Measurements from ENCODE around the gene CST3.

CST3 gene

GRCh38 chr20:23605867-23606651 lies 31.7 kb downstream of the CST3 start, which contains the start of gene CST9:
Gene CST9 (minus strand): TSS chr20:23605917. CDS start chr20:23605864, 53 bp downstream.
- no peak for DNase-seq (ENCODE audit: extremely low read depth in 1 of 2, low read depth in 1 of 2)

DNA sequence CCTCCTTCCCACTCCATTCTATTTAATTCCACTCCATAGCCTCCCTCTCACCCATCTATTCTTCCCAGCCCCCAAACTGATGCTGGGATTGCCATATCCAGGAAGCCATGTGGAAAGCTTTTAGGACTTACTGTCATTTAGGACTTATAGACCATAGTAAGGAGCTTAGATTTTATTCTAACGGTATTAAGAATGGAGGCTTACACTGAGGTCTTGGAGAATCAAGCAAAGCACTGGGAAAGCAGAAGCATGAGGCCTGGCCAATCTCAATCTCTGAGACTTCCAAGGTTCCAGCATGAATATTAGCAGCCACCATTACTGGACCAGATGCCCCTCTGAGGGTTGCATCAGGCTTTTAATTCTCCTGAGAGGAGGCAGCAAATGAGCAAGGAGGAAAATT lies 33.4 kb downstream of the CST3 start:
- DNase-seq (ENCODE audit: extremely low read depth in 1 of 2, low read depth in 1 of 2): no peak

DNA sequence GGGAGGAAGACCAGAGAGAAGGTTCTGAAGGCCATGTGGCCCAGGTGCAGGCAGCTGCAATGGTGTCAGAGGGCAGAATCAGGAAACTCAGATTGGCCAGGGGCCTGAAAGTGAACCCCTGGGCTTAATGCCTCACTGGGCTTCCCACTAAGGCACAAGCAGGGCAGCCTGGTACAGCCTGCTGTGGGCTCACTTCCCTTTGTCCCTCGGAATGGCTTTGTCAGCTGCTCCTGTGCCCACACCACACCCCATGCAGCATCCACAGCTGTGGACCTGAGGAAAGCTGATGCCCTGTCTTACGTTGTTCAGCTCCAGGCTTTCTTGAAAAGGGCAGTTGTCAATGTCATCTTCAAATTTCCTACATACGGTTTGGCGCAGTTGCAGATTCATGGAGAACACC lies 34.4 kb downstream of the CST3 start:
- DNase-seq (ENCODE audit: extremely low read depth in 1 of 2, low read depth in 1 of 2): no peak

DNA sequence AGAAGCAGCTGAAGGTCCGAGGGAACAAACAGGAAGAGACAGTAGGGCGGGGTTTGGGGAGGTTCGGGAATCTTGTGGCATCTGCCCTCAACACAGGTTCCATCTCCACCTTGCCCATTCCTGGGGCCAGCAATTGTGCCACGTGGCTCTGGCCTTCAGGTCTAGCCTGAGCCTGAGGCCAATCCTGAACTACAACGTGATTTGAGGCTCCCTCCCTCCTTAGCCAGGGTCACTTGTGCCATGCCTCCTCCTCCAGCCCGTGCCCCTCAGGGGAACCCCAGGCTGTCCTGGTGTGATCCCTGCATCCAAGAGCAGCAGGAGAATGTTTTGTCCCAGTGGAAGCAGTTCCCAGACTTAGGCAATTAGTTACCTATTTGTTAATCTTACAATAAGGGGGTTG lies 35.1 kb downstream of the CST3 start:
- no peak for DNase-seq (ENCODE audit: extremely low read depth in 1 of 2, low read depth in 1 of 2)

GRCh38 chr20:23602241-23602640 lies 35.5 kb downstream of the CST3 start:
- no peak for DNase-seq (ENCODE audit: extremely low read depth in 1 of 2, low read depth in 1 of 2)

DNA sequence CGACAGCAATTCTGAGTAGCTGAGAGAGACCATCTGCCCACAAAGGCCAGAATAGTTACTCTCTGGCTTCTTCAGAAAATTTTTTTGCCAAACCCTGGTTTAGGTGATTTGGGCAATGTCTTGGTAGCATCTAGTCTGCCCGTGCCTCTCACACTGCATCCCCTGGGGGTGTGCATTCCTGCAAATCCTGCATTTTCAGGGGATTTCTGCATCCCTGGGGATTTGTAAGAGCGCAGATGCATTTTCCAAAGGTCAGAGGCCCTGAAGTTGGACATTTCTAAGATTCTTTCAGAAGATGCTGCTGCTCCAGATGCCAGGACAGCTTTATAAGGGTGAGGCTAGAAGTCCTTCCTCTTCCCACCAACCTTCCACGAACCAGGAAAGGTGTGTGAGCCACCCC lies 36.0 kb downstream of the CST3 start:
- DNase-seq (ENCODE audit: extremely low read depth in 1 of 2, low read depth in 1 of 2): no peak

DNA sequence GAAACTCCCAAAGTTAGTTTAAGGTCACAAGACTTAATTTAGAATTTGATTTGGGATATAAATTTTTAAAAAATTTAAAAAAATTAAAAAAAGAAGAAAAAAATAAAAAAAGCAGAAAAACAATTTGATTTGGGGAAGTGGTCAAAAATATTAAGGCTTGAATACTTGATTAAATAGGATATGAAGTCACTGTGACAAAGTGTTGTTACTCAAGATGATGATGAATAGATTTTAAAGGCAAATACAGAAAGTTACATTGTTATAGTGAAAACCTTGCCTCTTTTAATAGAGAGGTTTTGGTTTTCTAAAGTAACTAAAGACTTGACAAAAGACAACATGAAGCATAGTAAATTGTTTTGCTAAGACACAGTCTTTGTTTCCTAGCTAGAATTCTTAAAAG lies 39.3 kb downstream of the CST3 start:
- no peak for DNase-seq (ENCODE audit: extremely low read depth in 1 of 2, low read depth in 1 of 2)

- no peak for DNase-seq (ENCODE audit: extremely low read depth in 1 of 2, low read depth in 1 of 2)
These were observed 41.0 kb downstream of the CST3 start for GRCh38 chr20:23596579-23597250.

GRCh38 chr20:23595941-23596340 lies 41.8 kb downstream of the CST3 start:
- no peak for DNase-seq (ENCODE audit: extremely low read depth in 1 of 2, low read depth in 1 of 2)

GRCh38 chr20:23588434-23589403 lies 49.0 kb downstream of the CST3 start:
- no peak for DNase-seq (ENCODE audit: extremely low read depth in 1 of 2, low read depth in 1 of 2)

- DNase-seq (ENCODE audit: extremely low read depth in 1 of 2, low read depth in 1 of 2): no peak
These were observed 50.1 kb downstream of the CST3 start for GRCh38 chr20:23587631-23588030.

- no peak for DNase-seq (ENCODE audit: extremely low read depth in 1 of 2, low read depth in 1 of 2)
These were observed 50.8 kb downstream of the CST3 start for GRCh38 chr20:23586735-23587525.

DNA sequence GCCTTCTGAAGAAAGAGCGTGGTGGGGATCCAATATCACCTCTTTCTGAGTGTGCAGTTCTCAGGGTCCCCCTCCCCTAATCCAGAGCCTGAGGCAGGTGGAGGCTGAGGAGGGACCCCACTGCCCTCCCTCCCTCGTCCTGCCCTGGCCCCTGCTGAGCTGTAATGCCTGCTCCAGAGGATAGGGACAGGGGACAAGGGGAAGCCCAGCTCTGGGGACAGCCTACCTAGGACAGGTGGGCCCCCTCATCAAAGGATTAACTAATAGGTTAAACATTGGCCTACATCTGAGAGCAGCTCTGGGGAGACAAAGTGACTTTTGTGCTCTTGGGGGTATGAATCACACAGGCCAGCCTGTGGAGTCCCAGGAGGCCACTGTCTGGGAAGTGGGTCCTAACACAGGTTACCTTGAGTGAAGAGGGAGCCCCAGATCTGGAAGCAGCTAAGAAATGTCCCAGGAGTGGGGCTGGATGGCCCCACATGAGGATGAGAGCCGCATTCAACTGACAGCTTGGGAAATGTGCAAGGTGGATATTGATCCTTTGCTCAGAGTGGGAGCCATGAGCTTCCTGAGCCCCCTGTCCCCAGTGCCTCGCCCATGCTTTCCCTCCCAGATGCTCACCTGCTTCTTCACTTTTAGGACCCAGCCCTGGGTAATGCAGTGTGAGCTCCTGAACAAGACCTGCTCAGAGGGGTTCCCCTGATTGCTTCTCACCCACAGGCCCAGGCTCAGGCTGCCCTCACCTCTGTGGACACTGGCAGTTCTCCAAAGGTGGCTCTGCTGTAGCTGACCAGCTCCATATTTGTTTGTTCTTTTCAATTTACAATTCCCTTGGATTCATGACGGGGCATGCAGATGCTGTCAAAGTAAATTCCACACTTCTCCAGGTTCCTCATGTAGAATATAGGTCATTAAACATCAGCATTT lies 51.7 kb downstream of the CST3 start:
- DNase-seq (ENCODE audit: extremely low read depth in 1 of 2, low read depth in 1 of 2): no peak

GRCh38 chr20:23585449-23585807 lies 52.3 kb downstream of the CST3 start:
- no peak for DNase-seq (ENCODE audit: extremely low read depth in 1 of 2, low read depth in 1 of 2)

GRCh38 chr20:23584434-23585199 lies 53.1 kb downstream of the CST3 start:
- DNase-seq (ENCODE audit: extremely low read depth in 1 of 2, low read depth in 1 of 2): no peak

All from activated CD8-positive, alpha-beta memory T cell treated with anti-CD3 and anti-CD28 coated beads for 1 hour (primary cell).